HepG2 (cell line): Measurements from ENCODE around the gene UCK2. TPM values are rescaled to one million over a fixed set of nuclear protein-coding genes. Genes with fewer than 3 reads are reported as not detected.

Experiments
- CHD4 ChIP-seq: fragments of 200-600 bp; sonication (generic); IDR thresholded peaks from 2 replicates; pipeline ENCODE4 v1.7.0; 2017; ENCODE audit warnings: mild to moderate bottlenecking, low read length, borderline replicate concordance
- HOXA3 ChIP-seq: sonication (generic); formaldehyde crosslinking; IDR thresholded peaks from 2 replicates; pipeline ENCODE4 v1.5.0; 2020; ENCODE audit warnings: missing genetic modification reagents
- IRF2 ChIP-seq: IDR thresholded peaks from 2 replicates; pipeline ENCODE4 v1.6.1; 2018; ENCODE audit warnings: missing genetic modification reagents, missing compliant biosample characterization
- MEIS2 ChIP-seq: sonication (generic); formaldehyde crosslinking; IDR thresholded peaks from 2 replicates; pipeline ENCODE4 v1.9.0; 2021; ENCODE audit warnings: mild to moderate bottlenecking, missing genetic modification reagents
- NFYB ChIP-seq: sonication (generic); formaldehyde crosslinking; IDR thresholded peaks from 2 replicates; pipeline ENCODE4 v1.4.0; 2020; ENCODE audit warnings: missing genetic modification reagents
- RBM39 ChIP-seq: fragments of 200-400 bp; formaldehyde crosslinking; IDR thresholded peaks from one replicate; pipeline ENCODE4 v1.6.1; 2018; ENCODE audit warnings: antibody characterized with exemption, mild to moderate bottlenecking, low read depth, low read length; ENCODE audit not compliant: poor library complexity, severe bottlenecking
- RFX5 ChIP-seq: IDR thresholded peaks from 2 replicates; pipeline ENCODE4 v1.6.1; 2011; ENCODE audit warnings: low read depth, low read length, improper control_type of control experiment
- SATB2 ChIP-seq: sonication (generic); formaldehyde crosslinking; IDR thresholded peaks from 2 replicates; pipeline ENCODE4 v1.5.0; 2020; ENCODE audit warnings: missing genetic modification reagents
- SCMH1 ChIP-seq: sonication (generic); formaldehyde crosslinking; IDR thresholded peaks from 2 replicates; pipeline ENCODE4 v1.9.0; 2021; ENCODE audit warnings: missing genetic modification reagents, mild to moderate bottlenecking, borderline replicate concordance
- SP2 ChIP-seq: sonication (generic); formaldehyde crosslinking; IDR thresholded peaks from 2 replicates; pipeline ENCODE4 v1.5.1; 2020; ENCODE audit warnings: mild to moderate bottlenecking, missing genetic modification reagents
- TAF15 ChIP-seq: fragments of 200-400 bp; formaldehyde crosslinking; IDR thresholded peaks from one replicate; pipeline ENCODE4 v1.6.1; 2018; ENCODE audit warnings: mild to moderate bottlenecking, low read depth, low read length; ENCODE audit not compliant: poor library complexity, severe bottlenecking
- THAP11 ChIP-seq: IDR thresholded peaks from 2 replicates; pipeline ENCODE4 v1.6.1; 2016; ENCODE audit warnings: missing biosample characterization, missing genetic modification reagents
- ZBTB38 ChIP-seq: sonication (generic); formaldehyde crosslinking; IDR thresholded peaks from 2 replicates; pipeline ENCODE4 v1.5.1; 2020; ENCODE audit warnings: mild to moderate bottlenecking, missing genetic modification reagents
- ZNF354B ChIP-seq: sonication (generic); formaldehyde crosslinking; IDR thresholded peaks from 2 replicates; pipeline ENCODE4 v1.8.0; 2022; ENCODE audit warnings: mild to moderate bottlenecking, missing genetic modification reagents
- ZNF841 ChIP-seq: sonication (generic); formaldehyde crosslinking; IDR thresholded peaks from 2 replicates; pipeline ENCODE4 v1.8.1; 2023; ENCODE audit warnings: missing genetic modification reagents, borderline replicate concordance
- ZNF891 ChIP-seq: sonication (generic); formaldehyde crosslinking; IDR thresholded peaks from 2 replicates; pipeline ENCODE4 v1.5.0; 2020; ENCODE audit warnings: mild to moderate bottlenecking, missing genetic modification reagents
- polyA plus RNA-seq, 8 experiments: library from polyadenylated mRNA; depleted of rRNA in 3 of 8; stranded (reverse) in 7 of 8; unstranded in 1 of 8; fragments of >200 nt; fragmentation: Illumina TruSeq in 4 of 8; extraction: Trizol in 4 of 8; gene quantifications; 2 replicates each; pipeline versions ENCODE4 v1.2.1 to v1.2.3, GENCODE V29; 2011 to 2016; ENCODE audit warnings: low read depth in 4 of 8, missing spikeins in 1 of 8, mixed read lengths in 1 of 8; ENCODE audit not compliant: insufficient read depth in 1 of 8
- total RNA-seq, 5 experiments: library from RNA; depleted of rRNA; stranded (reverse); fragments of >200 nt; fragmentation: Illumina TruSeq; extraction: Trizol; gene quantifications; 2 replicates each; pipeline ENCODE4 v1.2.3, GENCODE V29; 2016; ENCODE audit warnings: low read depth in 1 of 5
- TF ChIP-seq, protein P1 (sequence below): sonication (generic); formaldehyde crosslinking; IDR thresholded peaks from 2 replicates; pipeline ENCODE4 v1.4.0; 2020; ENCODE audit warnings: mild to moderate bottlenecking, missing genetic modification reagents
- TF ChIP-seq, protein P2 (sequence below): sonication (generic); formaldehyde crosslinking; IDR thresholded peaks from 2 replicates; pipeline ENCODE4 v1.4.0; 2020; ENCODE audit warnings: missing genetic modification reagents, borderline replicate concordance
- TF ChIP-seq, protein P3 (sequence below): IDR thresholded peaks from 2 replicates; pipeline ENCODE4 v1.6.1; 2012; ENCODE audit warnings: inconsistent platforms
- TF ChIP-seq, protein P4 (sequence below): IDR thresholded peaks from 2 replicates; pipeline ENCODE4 v1.6.1; 2016; ENCODE audit warnings: mild to moderate bottlenecking, missing biosample characterization, missing genetic modification reagents
- TF ChIP-seq, protein P5 (sequence below): sonication (generic); formaldehyde crosslinking; IDR thresholded peaks from 2 replicates; pipeline ENCODE4 v1.8.1; 2023; ENCODE audit warnings: mild to moderate bottlenecking, missing genetic modification reagents, borderline replicate concordance

Gene UCK2
- total and polyA plus RNA-seq, 2 of the 13 experiments (the other 11 are each of a cell fraction or from before 2014, with no cell fraction given) = 64.3 to 78.0 TPM

DNA sequence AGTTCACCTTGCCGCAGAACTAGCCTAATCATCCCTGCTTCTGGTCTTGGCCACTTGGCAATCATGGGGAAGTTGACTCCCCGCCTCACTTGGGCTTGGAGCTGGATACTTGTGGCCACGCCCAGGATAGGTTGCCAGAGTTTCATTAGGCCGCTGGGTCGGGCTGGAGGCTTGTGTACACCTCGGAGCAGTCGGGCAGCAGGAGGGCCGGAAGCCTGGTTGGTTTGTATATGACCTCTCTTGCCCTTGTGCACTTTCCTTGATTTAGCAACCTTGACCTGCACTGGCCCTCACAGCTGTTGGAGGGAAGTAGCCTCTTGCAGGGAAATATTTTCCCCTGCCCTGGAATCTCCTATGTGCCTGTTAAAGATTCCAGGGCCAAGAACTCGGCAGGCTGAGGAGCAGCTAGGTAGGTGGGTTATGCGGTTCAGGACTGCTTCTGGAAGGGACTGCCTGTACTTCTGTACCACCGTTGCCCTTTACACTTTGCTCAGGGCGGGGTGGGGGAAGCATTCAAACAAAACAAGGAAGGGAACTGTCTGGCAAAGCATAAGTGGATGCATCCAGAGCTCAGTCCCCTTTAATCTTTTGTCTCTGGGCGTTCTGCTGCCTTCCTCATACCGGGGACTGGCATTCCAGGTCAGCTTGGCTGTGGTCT is 83.5 kb downstream of the UCK2 start (continued):
- TF ChIP-seq, protein P1, sequence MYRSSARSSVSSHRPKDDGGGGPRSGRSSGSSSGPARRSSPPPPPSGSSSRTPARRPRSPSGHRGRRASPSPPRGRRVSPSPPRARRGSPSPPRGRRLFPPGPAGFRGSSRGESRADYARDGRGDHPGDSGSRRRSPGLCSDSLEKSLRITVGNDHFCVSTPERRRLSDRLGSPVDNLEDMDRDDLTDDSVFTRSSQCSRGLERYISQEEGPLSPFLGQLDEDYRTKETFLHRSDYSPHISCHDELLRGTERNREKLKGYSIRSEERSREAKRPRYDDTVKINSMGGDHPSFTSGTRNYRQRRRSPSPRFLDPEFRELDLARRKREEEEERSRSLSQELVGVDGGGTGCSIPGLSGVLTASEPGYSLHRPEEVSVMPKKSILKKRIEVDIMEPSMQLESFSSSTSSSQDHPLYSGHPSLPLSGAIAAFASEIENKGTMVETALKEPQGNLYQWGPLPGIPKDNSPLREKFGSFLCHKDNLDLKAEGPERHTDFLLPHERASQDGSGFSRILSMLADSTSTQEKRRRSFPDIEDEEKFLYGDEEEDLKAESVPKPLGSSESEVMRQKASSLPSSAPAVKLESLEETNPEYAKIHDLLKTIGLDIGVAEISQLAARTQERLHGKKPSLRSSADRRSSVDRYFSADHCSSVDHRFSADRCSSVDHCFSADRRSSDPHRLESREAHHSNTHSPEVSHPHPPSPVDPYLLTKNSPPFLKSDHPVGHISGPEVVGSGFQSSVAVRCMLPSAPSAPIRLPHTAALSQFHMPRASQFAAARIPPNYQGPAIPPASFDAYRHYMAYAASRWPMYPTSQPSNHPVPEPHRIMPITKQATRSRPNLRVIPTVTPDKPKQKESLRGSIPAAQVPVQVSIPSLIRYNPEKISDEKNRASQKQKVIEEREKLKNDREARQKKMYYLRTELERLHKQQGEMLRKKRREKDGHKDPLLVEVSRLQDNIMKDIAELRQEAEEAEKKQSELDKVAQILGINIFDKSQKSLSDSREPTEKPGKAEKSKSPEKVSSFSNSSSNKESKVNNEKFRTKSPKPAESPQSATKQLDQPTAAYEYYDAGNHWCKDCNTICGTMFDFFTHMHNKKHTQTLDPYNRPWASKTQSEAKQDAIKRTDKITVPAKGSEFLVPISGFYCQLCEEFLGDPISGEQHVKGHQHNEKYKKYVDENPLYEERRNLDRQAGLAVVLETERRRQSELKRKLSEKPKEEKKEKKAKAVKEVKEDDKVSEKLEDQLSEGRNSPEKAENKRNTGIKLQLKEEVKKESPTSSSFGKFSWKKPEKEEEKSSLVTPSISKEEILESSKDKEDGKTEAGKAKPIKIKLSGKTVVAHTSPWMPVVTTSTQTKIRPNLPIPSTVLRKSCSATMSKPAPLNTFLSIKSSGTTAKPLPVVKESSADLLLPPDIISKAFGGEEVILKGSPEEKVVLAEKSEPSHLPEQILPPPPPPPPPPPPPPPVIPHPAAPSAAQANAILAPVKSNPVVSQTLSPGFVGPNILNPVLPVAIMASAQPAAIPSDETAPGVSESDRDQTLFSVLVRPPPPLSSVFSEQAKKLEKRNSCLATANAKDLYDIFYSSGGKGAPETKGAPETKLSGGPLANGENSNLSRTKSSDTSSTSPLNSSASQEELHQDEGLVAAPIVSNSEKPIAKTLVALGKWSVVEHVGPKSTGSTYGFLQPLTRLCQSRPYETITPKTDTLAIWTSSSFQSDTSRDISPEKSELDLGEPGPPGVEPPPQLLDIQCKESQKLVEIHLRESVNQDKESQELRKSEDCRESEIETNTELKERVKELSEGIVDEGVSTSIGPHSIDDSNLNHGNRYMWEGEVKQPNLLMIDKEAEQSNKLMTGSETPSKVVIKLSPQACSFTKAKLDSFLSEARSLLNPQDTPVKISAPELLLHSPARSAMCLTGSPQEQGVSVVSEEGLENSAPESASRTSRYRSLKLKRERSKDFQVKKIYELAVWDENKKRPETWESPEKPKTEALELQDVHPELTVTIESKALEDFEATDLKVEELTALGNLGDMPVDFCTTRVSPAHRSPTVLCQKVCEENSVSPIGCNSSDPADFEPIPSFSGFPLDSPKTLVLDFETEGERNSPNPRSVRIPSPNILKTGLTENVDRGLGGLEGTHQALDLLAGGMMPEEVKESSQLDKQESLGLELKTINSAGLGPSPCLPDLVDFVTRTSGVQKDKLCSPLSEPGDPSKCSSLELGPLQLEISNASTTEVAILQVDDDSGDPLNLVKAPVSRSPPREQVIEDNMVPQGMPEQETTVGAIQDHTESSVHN (CRISPR knock-in tag) = no peak
- TF ChIP-seq NFYB (CRISPR knock-in tag) = no peak
- TF ChIP-seq SP2 (CRISPR knock-in tag) = no peak
- TF ChIP-seq ZNF354B = no peak
- TF ChIP-seq THAP11 (CRISPR knock-in tag) = peak; percentile 45; the same call in 1 of the 2 replicates
- TF ChIP-seq, protein P2, sequence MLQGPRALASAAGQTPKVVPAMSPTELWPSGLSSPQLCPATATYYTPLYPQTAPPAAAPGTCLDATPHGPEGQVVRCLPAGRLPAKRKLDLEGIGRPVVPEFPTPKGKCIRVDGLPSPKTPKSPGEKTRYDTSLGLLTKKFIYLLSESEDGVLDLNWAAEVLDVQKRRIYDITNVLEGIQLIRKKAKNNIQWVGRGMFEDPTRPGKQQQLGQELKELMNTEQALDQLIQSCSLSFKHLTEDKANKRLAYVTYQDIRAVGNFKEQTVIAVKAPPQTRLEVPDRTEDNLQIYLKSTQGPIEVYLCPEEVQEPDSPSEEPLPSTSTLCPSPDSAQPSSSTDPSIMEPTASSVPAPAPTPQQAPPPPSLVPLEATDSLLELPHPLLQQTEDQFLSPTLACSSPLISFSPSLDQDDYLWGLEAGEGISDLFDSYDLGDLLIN = no peak; the same call in 1 of the 2 replicates
- TF ChIP-seq, protein P3, sequence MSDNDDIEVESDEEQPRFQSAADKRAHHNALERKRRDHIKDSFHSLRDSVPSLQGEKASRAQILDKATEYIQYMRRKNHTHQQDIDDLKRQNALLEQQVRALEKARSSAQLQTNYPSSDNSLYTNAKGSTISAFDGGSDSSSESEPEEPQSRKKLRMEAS = peak; percentile 59
- TF ChIP-seq, protein P4, sequence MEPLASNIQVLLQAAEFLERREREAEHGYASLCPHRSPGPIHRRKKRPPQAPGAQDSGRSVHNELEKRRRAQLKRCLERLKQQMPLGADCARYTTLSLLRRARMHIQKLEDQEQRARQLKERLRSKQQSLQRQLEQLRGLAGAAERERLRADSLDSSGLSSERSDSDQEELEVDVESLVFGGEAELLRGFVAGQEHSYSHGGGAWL (CRISPR knock-in tag) = no peak
- TF ChIP-seq HOXA3 (CRISPR knock-in tag) = peak; percentile 80; the same call in 1 of the 2 replicates
- TF ChIP-seq RBM39 = peak; percentile 63
- TF ChIP-seq, protein P5, sequence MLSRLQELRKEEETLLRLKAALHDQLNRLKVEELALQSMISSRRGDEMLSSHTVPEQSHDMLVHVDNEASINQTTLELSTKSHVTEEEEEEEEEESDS (CRISPR knock-in tag) = no peak
- no peak for TF ChIP-seq SCMH1 (CRISPR knock-in tag)
- no peak; the same call in 1 of the 2 replicates for TF ChIP-seq IRF2 (CRISPR knock-in tag)
- no peak for TF ChIP-seq TAF15
- TF ChIP-seq SATB2 (CRISPR knock-in tag) = no peak
- peak; percentile 55; the same call in 1 of the 2 replicates for TF ChIP-seq ZNF891 (CRISPR knock-in tag)
- peak; percentile 87; the same call in 1 of the 2 replicates for TF ChIP-seq CHD4
- TF ChIP-seq MEIS2 = peak; percentile 76; the same call in 1 of the 2 replicates
- TF ChIP-seq RFX5 = no peak
- no peak for TF ChIP-seq ZBTB38 (CRISPR knock-in tag)
- TF ChIP-seq ZNF841 (CRISPR knock-in tag) = no peak
